HCT116 (cell line): ENCODE results near the gene BMP2K. TPM values are rescaled to one million over a fixed set of nuclear protein-coding genes. Genes with fewer than 3 reads are reported as not detected.

Experiments used
- ATAC-seq: fragments of 200-7000 bp; cut with Tn5 transposase; 2 replicates; pipeline ENCODE4 v1.9.1; 2020; ENCODE audit warnings: mild to moderate bottlenecking, moderate library complexity
- BruUV-seq: library from RNA; stranded (reverse); fragments of 400-500 nt; replicated peaks from 2 replicates; lab custom pipeline; 2021; lab: Mats Ljungman, UMichigan
- CTCF ChIA-PET: fragments of 300-600 bp; sonication (Branson Sonifier 250); formaldehyde crosslinking; loops from one replicate; lab custom pipeline; 2021; ENCODE audit warnings: antibody characterized with exemption; lab: Charles Lee
- POLR2A ChIA-PET: fragments of 300-600, 350-600 bp; sonication (Branson Sonifier 250); formaldehyde crosslinking; loops from one replicate; lab custom pipeline; 2021; ENCODE audit warnings: antibody characterized with exemption; lab: Charles Lee
- RAD21 ChIA-PET, 2 experiments: fragments of 300-600 bp; sonication (Branson Sonifier 250); formaldehyde crosslinking; loops; one replicate each; lab custom pipeline; 2023; ENCODE audit warnings: low total read pairs in 2 of 2; ENCODE audit not compliant: uncharacterized antibody in 2 of 2, unreplicated experiment in 2 of 2, low non-redundant PET in 1 of 2; lab: Charles Lee
- DNase-seq: peaks from one replicate; pipeline ENCODE4 v3.0.0-alpha.2; 2010; ENCODE audit warnings: low read depth, low spot score
- H2AFZ ChIP-seq: fragments of 200-600 bp; shearing (Covaris generic), sonication (generic); 2 replicates; pipeline ENCODE4 v1.6.1; 2017; ENCODE audit warnings: low read depth, mixed run types, mixed read lengths, antibody characterized with exemption, low read length; ENCODE audit not compliant: poor library complexity, severe bottlenecking
- H3K27ac ChIP-seq: 2 replicates; pipeline ENCODE4 v1.5.1; 2012; ENCODE audit warnings: low read depth, low read length
- H3K27me3 ChIP-seq: fragments of 200-600 bp; sonication (generic); 2 replicates; pipeline ENCODE4 v1.6.1; 2016; ENCODE audit warnings: mixed run types, low read length, mixed read lengths; ENCODE audit not compliant: insufficient read depth
- H3K36me3 ChIP-seq, 2 experiments: fragments of 200-500 bp in 1 of 2; fragments of 200-600 bp in 1 of 2; sonication (Bioruptor generic) in 1 of 2; sonication (generic) in 1 of 2; 2 replicates each; pipeline versions ENCODE4 v1.5.1 to v1.6.1; 2014 to 2016; ENCODE audit warnings: low read length in 2 of 2, inconsistent platforms in 1 of 2, mixed read lengths in 1 of 2, mixed run types in 1 of 2; ENCODE audit not compliant: insufficient read depth in 2 of 2, control insufficient read depth in 1 of 2
- H3K4me1 ChIP-seq, 2 experiments: fragments of 200-600 bp in 1 of 2; sonication (generic) in 1 of 2; 2 replicates each; pipeline versions ENCODE4 v1.5.1 to v1.6.1; 2012 to 2017; ENCODE audit warnings: low read length in 2 of 2, inconsistent platforms in 1 of 2, mild to moderate bottlenecking in 1 of 2, mixed read lengths in 1 of 2, mixed run types in 1 of 2, moderate library complexity in 1 of 2; ENCODE audit not compliant: insufficient read depth in 2 of 2, control insufficient read depth in 1 of 2
- H3K4me2 ChIP-seq: fragments of 200-600 bp; sonication (generic); 2 replicates; pipeline ENCODE4 v1.6.1; 2017; ENCODE audit warnings: mixed run types, low read length, mixed read lengths
- H3K4me3 ChIP-seq, 2 experiments: fragments of 200-600 bp in 1 of 2; sonication (generic) in 1 of 2; replicated peaks in 1 of 2; 2 replicates each; pipeline ENCODE4 v1.5.1; 2011 to 2016; ENCODE audit warnings: low read length in 2 of 2, control low read depth in 1 of 2, low read depth in 1 of 2, mild to moderate bottlenecking in 1 of 2, mixed read lengths in 1 of 2, mixed run types in 1 of 2
- H3K79me2 ChIP-seq: fragments of 200-600 bp; sonication (generic); 2 replicates; pipeline ENCODE4 v1.6.1; 2017; ENCODE audit warnings: mild to moderate bottlenecking, mixed run types, low read length, moderate library complexity, mixed read lengths; ENCODE audit not compliant: insufficient read depth
- H3K9ac ChIP-seq: fragments of 200-600 bp; sonication (generic); 2 replicates; pipeline ENCODE4 v1.6.1; 2016; ENCODE audit warnings: low read length, mixed read lengths
- H3K9me2 ChIP-seq: fragments of 200-600 bp; sonication (generic), shearing (Covaris generic); 2 replicates; pipeline ENCODE4 v1.6.1; 2017; ENCODE audit warnings: mixed run types, mild to moderate bottlenecking, moderate library complexity; ENCODE audit not compliant: insufficient read depth
- H3K9me3 ChIP-seq, 2 experiments: fragments of 200-500 bp in 1 of 2; fragments of 200-600 bp in 1 of 2; sonication (Bioruptor generic) in 1 of 2; sonication (generic) in 1 of 2; 2 replicates each; pipeline ENCODE4 v1.6.1; 2014 to 2017; ENCODE audit warnings: low read length in 2 of 2, mixed read lengths in 2 of 2, inconsistent platforms in 1 of 2, low read depth in 1 of 2, mild to moderate bottlenecking in 1 of 2, mixed run types in 1 of 2, moderate library complexity in 1 of 2; ENCODE audit not compliant: control insufficient read depth in 1 of 2, insufficient read depth in 1 of 2
- H4K20me1 ChIP-seq: fragments of 200-600 bp; sonication (generic), shearing (Covaris generic); 2 replicates; pipeline ENCODE4 v1.6.1; 2017; ENCODE audit warnings: mixed run types, mild to moderate bottlenecking, moderate library complexity; ENCODE audit not compliant: insufficient read depth
- CBX3 ChIP-seq: IDR thresholded peaks from 2 replicates; pipeline ENCODE4 v1.6.1; 2012; ENCODE audit warnings: low read depth
- CEBPB ChIP-seq: IDR thresholded peaks from 2 replicates; pipeline ENCODE4 v1.6.1; 2012; ENCODE audit warnings: low read depth
- EGR1 ChIP-seq: IDR thresholded peaks from 2 replicates; pipeline ENCODE4 v1.6.1; 2012; ENCODE audit warnings: low read depth
- ELF1 ChIP-seq: IDR thresholded peaks from 2 replicates; pipeline ENCODE4 v1.6.1; 2012; ENCODE audit warnings: low read depth, borderline replicate concordance
- EZH2phosphoT487 ChIP-seq: fragments of 200-600 bp; IDR thresholded peaks from 2 replicates; pipeline ENCODE4 v1.6.1; 2018; ENCODE audit warnings: antibody characterized with exemption, borderline replicate concordance
- POLR2A ChIP-seq: IDR thresholded peaks from 2 replicates; pipeline ENCODE4 v1.7.0; 2011; ENCODE audit warnings: borderline replicate concordance; ENCODE audit not compliant: insufficient read depth, insufficient read length; ENCODE audit errors: extremely low read depth
- POLR2AphosphoS5 ChIP-seq: IDR thresholded peaks from 2 replicates; pipeline ENCODE4 v1.6.1; 2011; ENCODE audit warnings: mild to moderate bottlenecking, low read depth, low read length, moderate library complexity
- RAD21 ChIP-seq: IDR thresholded peaks from 2 replicates; pipeline ENCODE4 v1.6.1; 2012; ENCODE audit warnings: low read depth, mild to moderate bottlenecking
- SIN3A ChIP-seq: IDR thresholded peaks from 2 replicates; pipeline ENCODE4 v1.6.1; 2012; ENCODE audit warnings: low read depth
- SP1 ChIP-seq: IDR thresholded peaks from 2 replicates; pipeline ENCODE4 v1.6.1; 2012; ENCODE audit warnings: low read depth
- TCF7L2 ChIP-seq: IDR thresholded peaks from 2 replicates; pipeline ENCODE4 v1.7.0; 2011; ENCODE audit warnings: borderline replicate concordance, inconsistent platforms; ENCODE audit not compliant: insufficient read depth, insufficient read length; ENCODE audit errors: extremely low read depth
- ZFX ChIP-seq: fragments of 450-650 bp; IDR thresholded peaks from 2 replicates; pipeline ENCODE4 v1.6.1; 2017
- ZNF274 ChIP-seq: fragments of 200-500 bp; sonication (Bioruptor generic); IDR thresholded peaks from 2 replicates; pipeline ENCODE4 v1.6.1; 2014; ENCODE audit warnings: mild to moderate bottlenecking, low read depth, low read length, inconsistent platforms
- intact Hi-C: fragments of 100-400 bp; cut with micrococcal nuclease; formaldehyde crosslinking; loops from 2 replicates; pipeline ENCODE4 v1.10.0; 2022
- total RNA-seq: library from RNA; stranded (reverse); gene quantifications from one replicate; pipeline ENCODE4 v1.2.1, GENCODE V29; 2021; ENCODE audit not compliant: unreplicated experiment
- TF ChIP-seq, protein P1 (sequence below): IDR thresholded peaks from 2 replicates; pipeline ENCODE4 v1.6.1; 2012
- TF ChIP-seq, protein P2 (sequence below): IDR thresholded peaks from 2 replicates; pipeline ENCODE4 v1.6.1; 2011; ENCODE audit warnings: mild to moderate bottlenecking, low read length, moderate library complexity; ENCODE audit not compliant: insufficient replicate concordance; ENCODE audit errors: extremely low read depth
- TF ChIP-seq, protein P3 (sequence below): IDR thresholded peaks from 2 replicates; pipeline ENCODE4 v1.6.1; 2012; ENCODE audit warnings: low read depth
- TF ChIP-seq, protein P4 (sequence below), 3 experiments: fragments of 200-600 bp in 1 of 3; sonication (generic) in 1 of 3; IDR thresholded peaks in 2 of 3; conservative IDR thresholded peaks in 1 of 3; 2 replicates each; pipeline ENCODE4 v1.5.1; 2012 to 2017; ENCODE audit warnings: low read depth in 2 of 3, low read length in 2 of 3, antibody characterized with exemption in 1 of 3, borderline replicate concordance in 1 of 3, control low read depth in 1 of 3, mild to moderate bottlenecking in 1 of 3, mixed read lengths in 1 of 3, mixed run types in 1 of 3, moderate library complexity in 1 of 3; ENCODE audit not compliant: insufficient read depth in 1 of 3

The BMP2K gene
- total RNA-seq, 1 experiment from 2014 or later: 27.7 TPM

DNA sequence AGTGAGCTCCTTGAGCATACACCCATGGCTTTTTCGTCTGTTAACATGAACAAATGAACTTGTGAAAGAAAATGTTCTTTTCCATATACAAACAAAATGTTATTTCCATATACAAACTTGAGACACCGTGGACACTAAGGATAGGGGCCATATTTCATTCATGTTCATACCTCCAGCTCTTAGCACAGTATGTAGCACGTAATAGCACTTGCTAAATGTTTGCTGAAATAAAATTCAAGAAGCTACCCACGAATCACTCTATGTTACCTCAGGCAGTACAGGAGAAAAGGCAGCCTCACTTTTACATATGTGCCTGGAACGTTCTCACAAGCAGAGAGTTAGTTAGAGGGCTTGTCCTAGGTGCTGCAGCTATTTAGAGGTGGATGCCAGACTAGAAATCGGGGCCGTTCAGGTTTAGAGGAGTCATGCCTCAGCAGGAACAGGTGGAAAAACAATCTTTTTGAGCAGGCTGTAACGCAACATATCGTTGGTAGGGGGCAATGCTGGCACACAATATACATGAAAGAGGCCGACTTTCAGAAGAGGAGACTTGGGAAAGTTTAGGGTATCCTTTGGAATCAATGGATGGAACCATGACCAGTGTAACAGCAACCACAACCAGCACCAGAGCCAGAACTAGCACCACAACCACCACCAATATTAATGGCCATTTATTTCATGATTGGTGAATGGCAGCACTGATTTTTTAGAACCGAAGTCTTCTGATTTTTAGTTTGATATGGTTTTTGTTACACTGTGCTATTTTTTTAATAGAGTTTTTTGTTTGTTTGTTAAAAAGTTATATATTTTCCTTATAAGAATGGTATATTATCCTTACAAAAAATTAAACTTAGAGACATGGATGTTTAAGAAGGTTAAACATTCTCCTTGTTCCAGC, 177.9 kb downstream of the BMP2K start:
- no TSS peak for BruUV-seq
- Histone ChIP-seq H3K9ac (no peak overlapping the region), H3K4me3 (no peak overlapping the region), H3K4me2 (no peak overlapping the region), H3K27ac (no peak overlapping the region), H4K20me1 (no peaks in the 10 kb centered on the region), H3K79me2 (no peaks in the 10 kb centered on the region), H3K27me3 (no peaks in the 10 kb centered on the region), H3K9me3 (no peaks in the 10 kb centered on the region), H3K4me1 (no peaks in the 10 kb centered on the region), H2AFZ (no peak overlapping the region), H3K9me2 (no peaks in the 10 kb centered on the region), H3K36me3 (no peaks in the 10 kb centered on the region)
- TF ChIP-seq ZNF274 (no peak), ELF1 (no peak), EGR1 (no peak), CEBPB (no peak), RAD21 (peak; percentile 62), EZH2phosphoT487 (no peak), TCF7L2 (peak; percentile 95), POLR2AphosphoS5 (no peak), SP1 (no peak), CBX3 (no peak), SIN3A (no peak), ZFX (no peak), POLR2A (no peak)
- TF ChIP-seq, protein P1, sequence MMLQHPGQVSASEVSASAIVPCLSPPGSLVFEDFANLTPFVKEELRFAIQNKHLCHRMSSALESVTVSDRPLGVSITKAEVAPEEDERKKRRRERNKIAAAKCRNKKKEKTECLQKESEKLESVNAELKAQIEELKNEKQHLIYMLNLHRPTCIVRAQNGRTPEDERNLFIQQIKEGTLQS: no peak
- TF ChIP-seq, protein P2, sequence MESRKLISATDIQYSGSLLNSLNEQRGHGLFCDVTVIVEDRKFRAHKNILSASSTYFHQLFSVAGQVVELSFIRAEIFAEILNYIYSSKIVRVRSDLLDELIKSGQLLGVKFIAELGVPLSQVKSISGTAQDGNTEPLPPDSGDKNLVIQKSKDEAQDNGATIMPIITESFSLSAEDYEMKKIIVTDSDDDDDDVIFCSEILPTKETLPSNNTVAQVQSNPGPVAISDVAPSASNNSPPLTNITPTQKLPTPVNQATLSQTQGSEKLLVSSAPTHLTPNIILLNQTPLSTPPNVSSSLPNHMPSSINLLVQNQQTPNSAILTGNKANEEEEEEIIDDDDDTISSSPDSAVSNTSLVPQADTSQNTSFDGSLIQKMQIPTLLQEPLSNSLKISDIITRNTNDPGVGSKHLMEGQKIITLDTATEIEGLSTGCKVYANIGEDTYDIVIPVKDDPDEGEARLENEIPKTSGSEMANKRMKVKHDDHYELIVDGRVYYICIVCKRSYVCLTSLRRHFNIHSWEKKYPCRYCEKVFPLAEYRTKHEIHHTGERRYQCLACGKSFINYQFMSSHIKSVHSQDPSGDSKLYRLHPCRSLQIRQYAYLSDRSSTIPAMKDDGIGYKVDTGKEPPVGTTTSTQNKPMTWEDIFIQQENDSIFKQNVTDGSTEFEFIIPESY: no peak
- TF ChIP-seq, protein P3, sequence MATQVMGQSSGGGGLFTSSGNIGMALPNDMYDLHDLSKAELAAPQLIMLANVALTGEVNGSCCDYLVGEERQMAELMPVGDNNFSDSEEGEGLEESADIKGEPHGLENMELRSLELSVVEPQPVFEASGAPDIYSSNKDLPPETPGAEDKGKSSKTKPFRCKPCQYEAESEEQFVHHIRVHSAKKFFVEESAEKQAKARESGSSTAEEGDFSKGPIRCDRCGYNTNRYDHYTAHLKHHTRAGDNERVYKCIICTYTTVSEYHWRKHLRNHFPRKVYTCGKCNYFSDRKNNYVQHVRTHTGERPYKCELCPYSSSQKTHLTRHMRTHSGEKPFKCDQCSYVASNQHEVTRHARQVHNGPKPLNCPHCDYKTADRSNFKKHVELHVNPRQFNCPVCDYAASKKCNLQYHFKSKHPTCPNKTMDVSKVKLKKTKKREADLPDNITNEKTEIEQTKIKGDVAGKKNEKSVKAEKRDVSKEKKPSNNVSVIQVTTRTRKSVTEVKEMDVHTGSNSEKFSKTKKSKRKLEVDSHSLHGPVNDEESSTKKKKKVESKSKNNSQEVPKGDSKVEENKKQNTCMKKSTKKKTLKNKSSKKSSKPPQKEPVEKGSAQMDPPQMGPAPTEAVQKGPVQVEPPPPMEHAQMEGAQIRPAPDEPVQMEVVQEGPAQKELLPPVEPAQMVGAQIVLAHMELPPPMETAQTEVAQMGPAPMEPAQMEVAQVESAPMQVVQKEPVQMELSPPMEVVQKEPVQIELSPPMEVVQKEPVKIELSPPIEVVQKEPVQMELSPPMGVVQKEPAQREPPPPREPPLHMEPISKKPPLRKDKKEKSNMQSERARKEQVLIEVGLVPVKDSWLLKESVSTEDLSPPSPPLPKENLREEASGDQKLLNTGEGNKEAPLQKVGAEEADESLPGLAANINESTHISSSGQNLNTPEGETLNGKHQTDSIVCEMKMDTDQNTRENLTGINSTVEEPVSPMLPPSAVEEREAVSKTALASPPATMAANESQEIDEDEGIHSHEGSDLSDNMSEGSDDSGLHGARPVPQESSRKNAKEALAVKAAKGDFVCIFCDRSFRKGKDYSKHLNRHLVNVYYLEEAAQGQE: no peak
- TF ChIP-seq, protein P4, sequence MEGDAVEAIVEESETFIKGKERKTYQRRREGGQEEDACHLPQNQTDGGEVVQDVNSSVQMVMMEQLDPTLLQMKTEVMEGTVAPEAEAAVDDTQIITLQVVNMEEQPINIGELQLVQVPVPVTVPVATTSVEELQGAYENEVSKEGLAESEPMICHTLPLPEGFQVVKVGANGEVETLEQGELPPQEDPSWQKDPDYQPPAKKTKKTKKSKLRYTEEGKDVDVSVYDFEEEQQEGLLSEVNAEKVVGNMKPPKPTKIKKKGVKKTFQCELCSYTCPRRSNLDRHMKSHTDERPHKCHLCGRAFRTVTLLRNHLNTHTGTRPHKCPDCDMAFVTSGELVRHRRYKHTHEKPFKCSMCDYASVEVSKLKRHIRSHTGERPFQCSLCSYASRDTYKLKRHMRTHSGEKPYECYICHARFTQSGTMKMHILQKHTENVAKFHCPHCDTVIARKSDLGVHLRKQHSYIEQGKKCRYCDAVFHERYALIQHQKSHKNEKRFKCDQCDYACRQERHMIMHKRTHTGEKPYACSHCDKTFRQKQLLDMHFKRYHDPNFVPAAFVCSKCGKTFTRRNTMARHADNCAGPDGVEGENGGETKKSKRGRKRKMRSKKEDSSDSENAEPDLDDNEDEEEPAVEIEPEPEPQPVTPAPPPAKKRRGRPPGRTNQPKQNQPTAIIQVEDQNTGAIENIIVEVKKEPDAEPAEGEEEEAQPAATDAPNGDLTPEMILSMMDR (IDR thresholded peaks at IDR 0.05 in 2 of 3, conservative IDR thresholded peaks at IDR 0.05 in 1 of 3; ENCODE audit: borderline replicate concordance in 1 of 3, insufficient read depth in 1 of 3, low read depth in 2 of 3, low read length in 2 of 3): peak; percentile 15 to 63 (median 55); a peak in 4 of 6 replicates
- CTCF ChIA-PET: interaction anchor here (2.5 to 3.2 kb wide), 2 partner anchors 88 to 1382 kb away, joined by 6 to 25 read pairs; partner anchors contain the start of gene CFAP299
- RAD21 ChIA-PET: interaction anchor here in 1 of 2 experiments (0.8 kb wide), 1 partner anchor 662 kb away, joined by 3 read pairs; no protein-coding TSS in a partner anchor
- ATAC-seq: peak; percentile 64
- intact Hi-C loops: no loop called here
- POLR2A ChIA-PET: no interaction called here
- DNase-seq: peak; percentile 23
